Measurements from ENCODE around the gene SLFN12.
"Not testable (repeated sequence)": the region's sequence is repeated elsewhere in the genome, so short reads cannot be mapped to it uniquely, and the experiment has no call there.

The SLFN12 gene
- 3.8 reads per million, percentile 14 among the genes with 10 or more reads in this experiment for total RNA-seq

DNA sequence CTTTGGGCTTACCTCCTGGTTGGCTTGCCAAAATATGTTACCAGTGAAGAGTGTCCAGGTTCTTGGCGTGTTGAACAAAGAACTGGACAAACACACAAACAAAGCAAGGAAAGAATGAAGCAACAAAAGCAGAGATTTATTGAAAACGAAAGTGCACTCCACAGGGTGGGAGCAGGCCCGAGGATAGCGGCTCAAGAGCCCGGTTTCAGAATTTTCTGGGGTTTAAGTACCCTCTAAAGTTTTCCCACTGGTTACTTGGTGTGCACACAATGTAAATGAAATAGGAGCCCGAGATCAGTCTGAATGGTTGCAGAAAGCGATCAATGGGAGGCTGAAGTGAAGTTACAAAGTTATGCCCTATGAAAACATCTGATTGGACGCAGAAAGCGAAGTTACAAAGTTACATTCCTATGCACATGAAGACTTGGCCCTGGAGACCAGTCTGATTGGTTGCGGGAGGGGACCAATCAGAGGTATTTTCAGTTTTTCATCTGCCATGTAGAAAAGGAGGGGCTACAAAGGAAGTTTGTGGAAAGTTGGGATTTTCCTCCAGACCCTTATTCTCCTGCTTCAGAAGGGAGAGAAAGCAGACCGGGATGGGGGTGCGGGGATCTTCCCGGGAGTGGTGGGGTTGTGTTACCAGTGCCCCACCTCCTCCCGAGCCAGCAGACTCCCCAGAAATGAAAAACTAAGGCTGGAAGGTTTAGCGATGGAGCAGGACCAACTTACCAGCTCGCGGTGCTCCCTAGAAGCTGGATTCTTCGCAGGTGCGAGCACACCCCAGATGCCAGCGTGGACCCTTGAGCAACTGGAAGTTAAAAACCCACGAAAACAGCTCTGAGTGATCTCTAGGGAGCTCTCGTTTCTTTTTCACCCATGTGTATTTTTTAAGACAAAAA, at the start of gene SLFN12:
TSS of gene SLFN12 (minus strand) at position 325 of the 899 bp plus-strand sequence. CDS start 9,472 bp downstream, outside the sequence.
- DNase-seq: peak; percentile 28

DNA sequence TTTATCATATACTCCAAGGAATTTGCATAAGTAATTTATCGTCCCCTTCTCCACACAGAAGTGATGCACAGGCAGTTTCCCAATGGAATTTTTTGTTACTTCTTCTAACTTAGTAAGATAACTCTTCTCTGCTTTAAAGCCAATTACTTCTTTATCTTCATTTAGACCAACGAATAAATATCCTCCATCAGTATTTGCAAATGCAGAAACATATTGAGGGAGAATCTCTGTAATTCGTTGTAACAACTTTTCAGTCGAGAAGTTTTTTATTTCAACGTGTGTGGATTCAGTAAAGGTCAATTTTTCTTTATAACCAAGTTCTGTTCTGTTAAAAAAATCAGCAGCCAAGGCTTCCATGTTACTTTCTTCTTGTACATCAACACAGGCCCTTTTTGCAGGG, 47.0 kb upstream of the SLFN12 start:
- no peak for DNase-seq

DNA sequence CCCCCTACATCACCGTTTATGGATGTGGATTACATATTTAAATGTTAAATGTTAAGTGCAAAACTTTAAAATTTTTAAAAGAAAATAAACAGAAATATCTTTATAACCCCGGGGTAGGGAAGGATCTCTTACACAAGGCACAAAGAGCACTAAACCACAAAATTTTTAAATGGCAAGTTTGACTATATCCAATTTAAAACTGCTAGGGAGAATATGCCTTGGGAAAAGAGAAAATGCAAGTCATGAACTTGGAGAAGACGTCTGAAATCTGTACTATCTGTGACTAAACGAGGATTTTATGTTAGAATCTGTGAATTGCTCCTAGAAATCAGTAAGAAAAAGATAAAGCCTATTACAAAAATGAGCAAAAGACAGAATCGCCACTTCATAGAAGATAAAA, 44.9 kb upstream of the SLFN12 start:
- no peak for DNase-seq

DNA sequence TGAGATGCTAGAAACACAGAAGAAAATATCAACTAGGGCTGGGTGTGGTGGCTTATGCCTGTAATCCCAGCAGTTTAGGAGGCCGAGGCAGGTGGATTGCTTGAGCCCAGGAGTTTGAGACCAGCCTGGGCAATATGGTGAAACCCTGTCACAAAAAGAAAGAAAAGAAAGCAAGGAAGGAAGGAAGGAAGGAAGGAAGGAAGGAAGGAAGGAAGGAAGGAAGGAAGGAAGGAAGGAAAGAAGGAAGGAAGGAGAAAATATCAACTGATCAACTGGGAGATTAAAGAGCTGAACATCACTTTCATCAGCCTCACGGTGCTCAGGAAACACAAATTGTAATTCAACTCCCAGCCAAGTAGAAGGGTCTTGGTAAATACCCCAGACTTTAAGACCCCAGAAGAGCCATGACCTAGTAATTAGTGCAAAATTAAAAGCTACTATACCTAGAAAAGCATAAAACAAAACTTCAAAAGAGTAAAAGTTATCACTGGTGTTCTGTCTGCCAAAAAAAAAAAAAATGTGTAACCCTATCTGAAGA, 44.1 kb upstream of the SLFN12 start:
- no peak for DNase-seq

DNA sequence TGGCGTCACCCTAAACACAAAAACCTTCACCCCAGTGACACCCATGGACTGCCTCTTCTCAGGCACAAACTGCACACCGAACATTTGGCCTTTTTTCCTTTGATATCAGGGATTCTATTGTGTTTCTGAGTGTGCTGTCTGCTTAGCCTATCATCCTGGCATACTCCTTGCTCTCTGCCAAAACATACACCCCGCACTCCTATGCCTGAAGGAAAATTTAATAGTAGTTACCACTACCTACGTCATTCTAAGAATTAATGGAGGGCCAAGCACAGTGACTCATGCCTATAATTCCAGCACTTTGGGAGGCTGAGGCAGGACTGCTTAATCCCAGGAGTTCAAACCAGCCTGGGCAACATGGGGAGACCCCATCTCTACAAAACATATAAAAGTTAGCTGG, 36.2 kb upstream of the SLFN12 start:
- no peak for DNase-seq

DNA sequence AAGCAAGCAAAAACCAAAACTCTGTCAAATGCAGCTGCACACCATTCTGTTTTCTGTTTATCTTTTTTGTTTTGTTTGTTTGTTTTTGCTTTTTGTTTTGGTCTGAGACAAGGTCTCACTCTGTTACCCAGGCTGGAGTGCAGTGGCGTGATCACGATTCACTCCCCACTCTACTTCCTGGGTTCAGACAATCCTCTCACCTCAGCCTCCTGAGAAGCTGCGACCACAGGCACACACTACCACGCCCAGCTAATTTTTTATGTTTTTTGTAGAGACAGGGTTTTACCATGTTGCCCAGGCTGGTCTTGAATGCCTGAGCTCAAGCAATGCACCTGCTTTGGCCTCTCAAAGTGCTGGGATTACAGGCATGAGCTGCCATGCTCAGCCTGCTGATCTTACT, 35.5 kb upstream of the SLFN12 start:
- no peak for DNase-seq

DNA sequence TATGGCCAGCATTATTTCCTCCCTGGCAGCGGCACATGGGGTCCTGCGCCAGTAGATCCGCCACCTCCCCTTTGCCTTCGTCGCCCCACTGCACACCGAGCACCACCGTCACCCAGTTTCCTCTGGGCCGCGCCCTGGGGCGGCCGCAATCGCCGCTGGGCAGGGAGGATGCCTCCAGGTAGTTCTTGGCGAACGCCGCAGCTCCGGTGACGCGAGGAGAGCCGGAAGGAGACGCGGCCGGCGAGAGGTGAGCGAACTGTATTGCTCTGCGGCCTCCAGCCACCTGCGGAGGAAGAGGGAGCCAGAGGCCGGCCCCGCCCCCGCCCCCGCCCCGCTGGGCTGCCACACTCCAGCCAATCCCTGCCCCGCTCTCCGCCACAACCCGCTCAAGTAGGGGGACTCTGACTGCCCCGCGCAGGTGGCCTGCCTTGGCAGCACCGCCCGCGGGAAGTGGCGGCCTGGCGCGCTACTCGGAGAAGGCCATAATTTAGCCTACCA, 28.1 kb upstream of the SLFN12 start:
- DNase-seq: peak; percentile 36

DNA sequence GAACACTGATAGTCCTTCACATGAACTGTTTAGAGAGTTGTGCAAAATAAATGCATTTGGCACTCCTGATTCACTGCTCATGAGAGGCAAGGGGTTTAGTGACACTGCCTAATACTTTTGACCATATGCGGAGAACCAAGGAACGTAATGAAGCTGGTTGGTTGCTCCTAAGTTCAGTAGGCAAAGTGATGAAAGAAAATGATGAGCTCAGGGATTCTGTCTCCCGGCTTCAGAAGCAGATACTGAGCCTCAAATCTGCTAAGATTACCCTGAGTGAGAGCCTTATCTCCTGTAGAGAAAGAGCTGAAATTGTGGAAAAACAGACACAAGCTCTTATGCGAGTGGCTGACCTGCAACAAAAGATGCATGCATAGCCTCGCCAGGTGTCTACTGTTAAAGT, 21.7 kb upstream of the SLFN12 start:
- DNase-seq: not testable (repeated sequence)

DNA sequence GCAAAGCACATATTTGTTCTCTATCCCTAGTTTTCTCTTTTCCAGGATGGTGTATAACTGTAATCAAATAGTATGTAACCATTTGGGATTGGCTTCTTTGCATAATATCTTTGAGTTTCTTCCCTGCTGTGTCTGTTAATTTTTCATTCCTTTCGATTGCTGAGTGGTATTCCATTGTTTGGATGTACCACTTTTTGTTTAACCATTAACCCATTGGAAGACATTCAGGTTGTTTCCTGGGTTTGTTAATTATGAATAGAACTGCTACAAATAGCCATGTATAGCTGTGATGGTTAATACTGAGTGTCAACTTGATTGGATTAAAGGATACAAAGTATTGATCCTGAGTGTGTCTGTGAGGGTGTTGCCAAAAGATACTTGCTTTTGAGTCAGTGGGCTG, 20.9 kb upstream of the SLFN12 start:
- DNase-seq: no peak

DNA sequence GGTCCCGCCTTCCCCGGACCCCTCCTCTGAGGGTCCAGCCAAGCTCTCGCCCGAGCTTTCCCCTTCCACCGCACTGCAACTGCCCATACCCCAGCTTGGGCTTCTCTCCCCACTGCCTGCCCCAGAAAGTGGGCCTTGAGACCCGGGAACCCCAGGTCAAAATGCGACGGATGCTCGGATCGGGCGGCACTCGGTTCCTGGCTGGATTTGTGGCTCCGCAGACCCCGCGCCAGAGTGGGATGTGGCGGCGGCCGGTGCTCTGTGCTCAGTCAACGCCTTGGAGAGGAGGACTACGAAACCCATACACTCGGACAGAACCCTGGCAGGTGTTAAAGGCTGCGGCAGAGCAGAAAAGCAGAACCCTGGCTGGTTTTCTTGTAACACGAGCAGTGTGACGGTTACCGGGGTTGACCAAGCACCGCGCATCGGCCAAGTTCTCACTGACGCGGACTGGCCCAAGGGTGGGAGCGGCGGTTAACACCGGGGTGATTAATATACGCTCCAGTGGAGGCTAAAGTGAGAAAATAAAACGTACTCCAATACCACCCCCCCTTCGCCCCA, 17.2 kb upstream of the SLFN12 start:
- DNase-seq: no peak

DNA sequence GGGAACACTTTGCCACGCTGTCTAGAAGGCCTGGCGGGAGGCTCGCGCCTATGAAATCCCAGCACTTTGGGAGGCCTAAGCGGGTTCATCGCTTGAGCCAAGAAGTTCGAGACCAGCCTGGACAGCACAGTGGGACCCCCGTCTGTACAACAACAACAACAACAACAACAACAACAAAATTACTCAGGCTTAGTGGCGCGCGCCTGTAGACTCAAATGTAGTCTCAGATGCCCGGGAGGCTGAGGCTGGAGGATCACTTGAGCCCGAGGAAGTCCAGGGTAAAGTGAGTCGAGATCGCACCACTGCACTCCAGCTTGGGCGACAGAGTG, 16.6 kb upstream of the SLFN12 start:
- no peak for DNase-seq

DNA sequence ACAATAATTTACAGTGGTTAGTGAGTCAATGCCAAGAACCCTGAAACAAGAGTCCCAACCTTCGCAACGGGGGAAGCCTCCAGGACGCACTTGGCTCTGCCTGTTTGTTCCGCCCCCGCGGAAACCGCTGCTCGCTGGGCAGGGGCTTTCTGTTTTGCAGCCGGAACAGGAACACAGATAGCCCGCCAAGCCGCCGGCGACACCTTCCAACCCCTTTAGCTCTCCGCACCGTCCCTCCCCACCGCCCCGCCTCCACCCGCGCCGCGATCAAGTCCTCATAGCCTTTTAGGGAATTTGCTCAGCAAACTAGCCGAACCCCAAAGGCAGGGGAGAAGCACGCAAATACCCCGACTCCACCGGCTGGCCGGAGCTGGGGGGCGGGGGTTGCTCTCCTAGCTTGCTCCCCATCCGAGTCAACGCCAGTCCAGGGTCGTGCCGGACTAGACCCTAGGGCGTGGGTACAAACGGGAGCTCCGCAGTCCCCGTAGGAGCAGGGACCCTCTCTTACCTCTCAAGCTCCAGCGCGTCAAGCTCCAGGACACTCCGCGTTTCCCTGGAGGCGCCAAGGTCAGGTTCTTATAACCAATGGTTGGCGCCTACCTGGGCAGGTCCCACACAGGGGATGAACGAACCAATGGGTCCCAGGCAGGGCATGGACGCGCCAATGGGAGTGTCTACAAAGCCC, 16.1 kb upstream of the SLFN12 start, which contains the start of gene SLFN13:
TSS of gene SLFN13 (minus strand) at position 553 of the 685 bp plus-strand sequence. CDS start 3,086 bp downstream, outside the sequence.
- DNase-seq: peak; percentile 72

DNA sequence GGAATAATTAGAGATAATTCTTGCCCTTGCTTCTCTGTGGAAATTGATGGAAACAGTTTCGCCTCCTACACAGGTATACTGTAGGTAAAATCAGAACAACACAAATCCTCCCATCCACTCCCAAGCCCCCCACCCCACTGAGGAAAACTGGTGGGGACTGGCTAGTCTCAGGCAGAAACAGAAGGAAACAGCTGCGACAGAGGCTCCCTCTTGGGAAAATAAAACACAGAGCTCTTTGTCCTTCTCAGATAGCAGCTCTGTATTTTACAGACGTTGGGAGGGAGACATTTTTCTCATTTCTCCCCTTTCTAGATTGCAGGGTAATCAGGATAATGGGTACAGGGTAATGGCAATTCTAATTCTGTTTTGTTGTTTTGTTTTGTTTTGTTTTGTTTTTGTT, 15.2 kb upstream of the SLFN12 start:
- DNase-seq: no peak

DNA sequence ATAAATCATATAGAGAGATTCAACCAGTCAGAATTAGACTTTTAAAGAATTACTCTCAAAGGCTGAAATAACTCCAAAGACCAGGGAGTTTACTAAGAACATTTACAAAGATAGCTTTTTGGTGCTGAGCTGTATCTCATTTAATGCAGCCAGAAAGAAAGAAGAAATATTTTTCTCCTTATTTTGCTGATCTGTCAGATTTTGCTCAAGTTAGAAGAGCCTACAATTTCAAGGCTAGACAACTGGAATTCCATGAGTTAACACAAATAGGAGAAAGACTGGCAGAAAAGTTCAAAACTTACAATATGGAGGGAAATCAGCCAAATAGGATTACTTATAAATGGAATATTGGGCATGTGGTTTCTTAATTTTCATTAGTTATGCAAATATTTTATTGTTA, 6.1 kb upstream of the SLFN12 start:
- DNase-seq: no peak

DNA sequence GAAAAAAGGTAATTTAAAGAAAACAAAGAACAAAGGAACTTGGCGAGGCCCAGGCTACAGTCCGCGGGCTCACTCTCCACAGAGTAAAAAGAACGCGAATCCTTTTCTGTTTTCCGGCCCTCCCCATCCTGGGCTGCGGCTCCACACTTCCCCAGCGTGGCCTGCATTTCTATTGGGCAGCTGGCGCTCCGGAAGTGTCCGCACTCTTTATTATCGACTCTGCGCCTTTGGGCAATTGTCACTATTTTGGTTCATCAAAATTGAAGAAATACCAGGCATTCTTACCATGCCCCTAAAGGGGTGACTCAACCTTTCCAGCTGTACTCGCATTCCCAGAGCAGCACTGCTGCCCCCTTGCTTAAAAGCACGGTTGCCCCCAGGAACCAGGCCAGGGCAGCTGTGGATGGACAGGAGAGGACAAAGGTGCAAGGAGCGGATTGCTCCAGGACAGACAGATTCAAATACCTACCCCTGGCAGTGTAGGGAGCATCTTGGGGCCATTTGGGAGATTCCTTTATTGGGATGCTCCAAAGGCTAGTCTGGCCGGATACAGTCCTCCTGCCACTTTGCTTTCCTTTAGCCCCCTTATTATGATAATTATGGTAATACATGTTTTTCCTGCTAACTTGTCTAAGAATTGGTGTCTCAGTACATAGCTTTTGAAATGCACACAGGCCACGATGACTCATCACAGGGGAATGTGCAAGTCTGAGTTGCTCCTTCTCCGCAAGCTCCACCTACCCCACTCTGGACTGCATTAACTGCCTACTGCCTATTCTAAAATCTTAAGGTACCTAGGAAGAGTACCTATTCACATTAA, 985 bp upstream of the SLFN12 start:
- DNase-seq: peak; percentile 46

DNA sequence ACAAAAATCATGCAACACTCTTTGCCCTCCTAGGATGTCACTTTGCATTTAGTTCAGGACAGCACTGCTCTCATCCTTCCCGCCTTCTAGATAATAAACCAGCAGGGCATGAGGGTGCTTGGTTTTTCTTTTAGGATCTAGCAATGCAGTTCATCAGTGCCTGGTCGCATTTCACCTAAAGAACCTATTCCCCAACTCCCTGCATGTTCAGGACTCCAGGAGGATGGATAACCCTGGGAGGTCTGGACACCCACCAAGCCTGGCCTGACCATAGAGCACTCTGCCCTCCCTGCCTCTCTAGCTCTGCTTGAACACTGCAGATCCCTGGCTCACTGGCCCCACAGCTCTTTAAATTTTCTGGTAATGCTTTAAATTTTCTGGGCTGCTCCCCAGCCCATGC, 2.6 kb downstream of the SLFN12 start:
- no peak for DNase-seq

DNA sequence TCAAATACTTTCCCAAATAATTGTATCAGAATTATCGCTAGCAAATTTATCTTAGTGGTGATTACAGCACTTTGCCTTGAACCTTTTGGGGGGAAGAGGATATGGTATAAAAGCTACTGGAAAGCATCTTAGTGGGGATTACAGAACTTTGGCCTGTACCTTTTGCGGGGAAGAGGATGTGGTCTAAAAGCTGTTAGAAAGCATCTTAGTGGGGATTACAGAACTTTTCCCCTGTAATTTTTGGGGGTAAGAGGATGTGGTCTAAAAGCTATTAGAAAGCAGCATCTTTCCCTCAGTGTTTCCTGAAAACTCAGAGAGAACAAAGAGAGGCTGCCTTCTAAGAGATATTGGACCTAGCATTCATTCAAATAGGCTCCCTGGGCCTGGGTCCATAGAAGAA, 4.1 kb downstream of the SLFN12 start:
- no peak for DNase-seq

DNA sequence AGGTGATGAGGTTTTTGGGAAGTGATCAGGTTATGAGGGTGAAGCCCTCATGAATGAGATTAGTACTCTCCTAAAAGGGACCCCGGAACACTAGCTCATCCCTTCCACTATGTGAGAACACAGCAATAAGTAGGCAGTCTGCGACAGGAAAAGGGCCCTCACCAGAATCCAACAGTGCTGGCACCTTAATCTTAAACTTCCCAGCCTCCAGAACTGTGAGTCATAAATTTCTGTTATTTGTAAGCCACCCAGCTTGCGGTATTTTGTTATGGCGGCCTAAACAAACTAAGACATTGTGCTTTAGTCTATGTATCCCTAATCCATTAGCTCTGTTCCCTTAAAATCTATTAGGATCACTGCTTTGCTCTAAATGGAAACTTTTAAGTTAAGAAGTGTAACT, 8.5 kb downstream of the SLFN12 start:
- no peak for DNase-seq

DNA sequence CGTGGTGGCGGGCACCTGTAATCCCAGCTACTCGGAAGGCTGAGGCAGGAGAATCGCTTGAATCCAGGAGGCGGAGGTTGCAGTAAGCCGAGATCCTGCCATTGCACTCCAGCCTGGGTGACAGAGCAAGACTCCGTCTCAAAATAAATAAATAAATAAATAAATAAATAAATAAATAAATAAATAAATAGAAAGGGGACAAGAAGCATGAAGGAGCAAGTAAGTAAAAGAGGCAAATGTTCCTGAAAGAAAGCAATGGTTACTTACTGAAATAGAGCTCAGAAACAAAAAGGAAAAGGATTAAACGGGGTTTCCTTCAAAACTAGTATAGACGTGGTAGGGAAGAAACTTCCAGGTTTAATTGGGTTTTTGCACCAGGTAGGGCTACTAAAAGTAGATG, 11.2 kb downstream of the SLFN12 start:
- DNase-seq: not testable (repeated sequence)

DNA sequence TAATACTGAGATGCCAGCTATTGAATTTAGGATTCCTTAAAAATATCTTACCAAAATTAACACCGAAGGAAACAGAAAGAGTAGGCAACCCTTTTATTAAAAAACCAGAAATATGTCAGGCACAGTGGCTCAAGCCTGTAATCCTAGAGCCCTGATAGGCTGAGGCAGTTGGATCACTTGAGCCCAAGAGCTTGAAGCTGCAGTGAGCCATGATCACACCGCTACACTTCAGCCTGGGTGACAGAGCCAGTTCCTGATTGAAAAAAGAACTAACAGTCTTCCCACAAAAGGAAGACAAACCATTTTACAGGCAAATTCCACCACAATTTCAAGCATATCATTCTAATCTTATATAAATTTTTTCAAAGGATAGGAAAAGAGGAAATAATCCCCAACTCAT, 15.6 kb downstream of the SLFN12 start:
- no peak for DNase-seq

DNA sequence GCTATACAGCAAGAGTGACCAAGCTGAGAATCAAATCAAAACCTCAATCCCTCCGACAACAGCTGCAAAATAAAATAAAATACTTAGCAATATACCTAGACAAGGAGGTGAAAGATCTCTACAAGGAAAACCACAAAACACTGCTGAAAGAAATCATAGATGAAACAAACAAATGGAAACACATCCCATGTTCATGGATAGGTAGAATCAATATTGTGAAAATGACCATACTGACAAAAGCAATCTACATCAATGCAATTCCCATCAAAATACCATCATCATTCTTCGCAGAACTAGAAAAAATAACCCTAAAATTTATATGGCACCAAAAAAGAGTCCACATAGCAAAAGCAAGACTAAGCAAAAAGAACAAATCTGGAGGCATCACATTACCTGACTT, 17.6 kb downstream of the SLFN12 start:
- DNase-seq: not testable (repeated sequence)

DNA sequence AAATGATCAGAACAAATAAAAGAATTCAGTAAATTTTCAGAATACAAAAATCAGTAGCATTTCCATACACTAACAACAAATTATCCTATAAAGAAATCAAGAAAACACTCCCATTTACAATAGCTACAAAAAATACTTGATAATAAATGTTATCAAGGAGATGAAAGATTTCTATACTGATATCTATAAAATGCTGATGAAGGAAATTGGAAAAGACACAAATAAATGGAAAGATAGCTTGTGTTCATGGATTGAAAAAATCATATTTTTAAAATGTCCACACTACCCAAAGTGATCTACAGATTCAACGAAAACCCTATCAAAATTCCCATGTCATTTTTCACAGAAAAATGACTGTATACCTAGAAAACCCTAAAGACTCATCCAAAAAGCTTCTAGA, 18.1 kb downstream of the SLFN12 start:
- no peak for DNase-seq
